ENCODE results near the gene GRHL1. TPM values are rescaled to one million over a fixed set of nuclear protein-coding genes. Genes with fewer than 3 reads are reported as not detected.

Gene GRHL1
- polyA plus RNA-seq, 1 donor (not counting 4 experiments of a cell fraction or from before 2014, with no cell fraction given), result 7.8 TPM

DNA sequence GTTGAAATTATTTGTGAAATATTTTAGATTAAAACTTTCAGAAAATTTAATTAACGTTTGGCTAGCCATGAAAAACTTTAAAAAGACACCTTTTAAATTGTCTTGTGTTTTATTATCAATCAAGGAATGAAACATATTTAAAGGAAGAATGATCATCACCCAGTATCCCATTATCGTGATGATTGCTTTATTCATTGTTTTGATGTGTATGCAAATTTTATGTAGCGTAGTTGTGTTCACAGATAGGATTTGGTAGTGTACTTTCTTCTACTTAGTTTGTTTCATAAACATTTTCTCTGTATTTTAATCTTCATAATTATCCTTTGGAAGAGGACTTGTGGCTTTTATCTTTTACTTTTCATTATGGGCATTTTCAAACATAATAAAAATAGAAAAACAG is 7.8 kb downstream of the GRHL1 start:
- DNase-seq (ENCODE audit: low read depth, low spot score), result no peak
- Histone ChIP-seq H4K20me1 (ENCODE audit: control insufficient read depth, extremely low read depth, insufficient read depth, low read length) (no peaks in the 10 kb centered on the region), H3K27ac (ENCODE audit: control insufficient read depth, insufficient read depth, low read length) (no peak overlapping the region), H3K79me2 (ENCODE audit: control insufficient read depth, insufficient read depth, low read length) (no peaks in the 10 kb centered on the region), H3K9me1 (ENCODE audit: control insufficient read depth, extremely low read depth, insufficient read depth, low read length) (no peaks in the 10 kb centered on the region), H2AFZ (ENCODE audit: control insufficient read depth, low read length) (no peak overlapping the region), H3K4me3 (ENCODE audit: control insufficient read depth in 2 of 3, extremely low read depth in 1 of 3, insufficient read depth in 2 of 3, low read depth in 1 of 3, low read length in 3 of 3) (no peak overlapping the region), H3K4me2 (ENCODE audit: control insufficient read depth, extremely low read depth, insufficient read depth, low read depth, low read length) (no peak overlapping the region), H3K9ac (ENCODE audit: control insufficient read depth, extremely low read depth, insufficient read depth, low read length) (no peak overlapping the region), H3K27me3 (ENCODE audit: control insufficient read depth, extremely low read depth, insufficient read depth, low read length) (no peaks in the 10 kb centered on the region), H3K9me3 (ENCODE audit: control insufficient read depth, low read depth, low read length) (no peaks in the 10 kb centered on the region), H3K4me1 (ENCODE audit: control insufficient read depth, extremely low read depth, insufficient read depth, low read length) (no peaks in the 10 kb centered on the region), H3K36me3 (ENCODE audit: control insufficient read depth in 2 of 2, extremely low read depth in 1 of 2, insufficient read depth in 2 of 2, low read length in 2 of 2) (peaks cover 0 to under 1% of the 10 kb centered on the region in 2 experiments)
- dilution Hi-C loops (cut with MboI; ENCODE audit: extremely low pct_ligation_motif_present, low sequenced_read_pairs), result no loop called here
- TF ChIP-seq, protein P1, sequence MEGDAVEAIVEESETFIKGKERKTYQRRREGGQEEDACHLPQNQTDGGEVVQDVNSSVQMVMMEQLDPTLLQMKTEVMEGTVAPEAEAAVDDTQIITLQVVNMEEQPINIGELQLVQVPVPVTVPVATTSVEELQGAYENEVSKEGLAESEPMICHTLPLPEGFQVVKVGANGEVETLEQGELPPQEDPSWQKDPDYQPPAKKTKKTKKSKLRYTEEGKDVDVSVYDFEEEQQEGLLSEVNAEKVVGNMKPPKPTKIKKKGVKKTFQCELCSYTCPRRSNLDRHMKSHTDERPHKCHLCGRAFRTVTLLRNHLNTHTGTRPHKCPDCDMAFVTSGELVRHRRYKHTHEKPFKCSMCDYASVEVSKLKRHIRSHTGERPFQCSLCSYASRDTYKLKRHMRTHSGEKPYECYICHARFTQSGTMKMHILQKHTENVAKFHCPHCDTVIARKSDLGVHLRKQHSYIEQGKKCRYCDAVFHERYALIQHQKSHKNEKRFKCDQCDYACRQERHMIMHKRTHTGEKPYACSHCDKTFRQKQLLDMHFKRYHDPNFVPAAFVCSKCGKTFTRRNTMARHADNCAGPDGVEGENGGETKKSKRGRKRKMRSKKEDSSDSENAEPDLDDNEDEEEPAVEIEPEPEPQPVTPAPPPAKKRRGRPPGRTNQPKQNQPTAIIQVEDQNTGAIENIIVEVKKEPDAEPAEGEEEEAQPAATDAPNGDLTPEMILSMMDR (optimal IDR thresholded peaks at IDR 0.05 in 1 of 3, IDR thresholded peaks at IDR 0.05 in 1 of 3, conservative IDR thresholded peaks at IDR 0.05 in 1 of 3; ENCODE audit: extremely low read depth in 1 of 3, insufficient read depth in 2 of 3, low read length in 3 of 3), result no peak
- no peak for TF ChIP-seq EZH2 (IDR thresholded peaks at IDR 0.05; ENCODE audit: low read length)
- no peak for FAIRE-seq

DNA sequence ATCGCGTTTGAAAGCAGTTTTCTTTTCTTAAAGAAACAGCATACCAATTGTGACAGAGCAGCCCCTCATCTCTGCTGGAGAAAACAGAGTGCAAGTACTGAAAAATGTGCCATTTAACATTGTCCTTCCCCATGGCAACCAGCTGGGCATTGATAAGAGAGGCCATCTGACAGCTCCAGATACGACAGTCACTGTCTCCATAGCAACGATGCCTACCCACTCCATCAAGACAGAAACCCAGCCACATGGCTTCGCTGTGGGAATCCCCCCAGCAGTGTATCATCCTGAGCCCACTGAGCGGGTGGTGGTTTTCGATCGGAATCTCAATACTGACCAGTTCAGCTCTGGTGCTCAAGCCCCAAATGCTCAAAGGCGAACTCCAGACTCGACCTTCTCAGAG is 9.5 kb downstream of the GRHL1 start:
- H2AFZ ChIP-seq (ENCODE audit: control insufficient read depth, low read length), result no peak overlapping the region
- dilution Hi-C loops (cut with MboI; ENCODE audit: extremely low pct_ligation_motif_present, low sequenced_read_pairs), result no loop called here
- H3K27me3 ChIP-seq (ENCODE audit: control insufficient read depth, extremely low read depth, insufficient read depth, low read length), result no peaks in the 10 kb centered on the region
- TF ChIP-seq, protein P1 (optimal IDR thresholded peaks at IDR 0.05 in 1 of 3, IDR thresholded peaks at IDR 0.05 in 1 of 3, conservative IDR thresholded peaks at IDR 0.05 in 1 of 3; ENCODE audit: extremely low read depth in 1 of 3, insufficient read depth in 2 of 3, low read length in 3 of 3), result no peak
- TF ChIP-seq EZH2 (IDR thresholded peaks at IDR 0.05; ENCODE audit: low read length), result no peak
- H4K20me1 ChIP-seq (ENCODE audit: control insufficient read depth, extremely low read depth, insufficient read depth, low read length), result no peaks in the 10 kb centered on the region
- H3K4me3 ChIP-seq (ENCODE audit: control insufficient read depth in 2 of 3, extremely low read depth in 1 of 3, insufficient read depth in 2 of 3, low read depth in 1 of 3, low read length in 3 of 3), result no peak overlapping the region
- no peaks in the 10 kb centered on the region for H3K9me1 ChIP-seq (ENCODE audit: control insufficient read depth, extremely low read depth, insufficient read depth, low read length)
- H3K9ac ChIP-seq (ENCODE audit: control insufficient read depth, extremely low read depth, insufficient read depth, low read length), result no peak overlapping the region
- FAIRE-seq (no peak), DNase-seq (ENCODE audit: low read depth, low spot score) (no peak)
- H3K36me3 ChIP-seq (ENCODE audit: control insufficient read depth in 2 of 2, extremely low read depth in 1 of 2, insufficient read depth in 2 of 2, low read length in 2 of 2), result peaks cover 0 to 1% of the 10 kb centered on the region in 2 experiments
- no peaks in the 10 kb centered on the region for H3K79me2 ChIP-seq (ENCODE audit: control insufficient read depth, insufficient read depth, low read length)
- H3K27ac ChIP-seq (ENCODE audit: control insufficient read depth, insufficient read depth, low read length), result no peak overlapping the region
- H3K9me3 ChIP-seq (ENCODE audit: control insufficient read depth, low read depth, low read length), result no peaks in the 10 kb centered on the region
- no peak overlapping the region for H3K4me2 ChIP-seq (ENCODE audit: control insufficient read depth, extremely low read depth, insufficient read depth, low read depth, low read length)
- no peaks in the 10 kb centered on the region for H3K4me1 ChIP-seq (ENCODE audit: control insufficient read depth, extremely low read depth, insufficient read depth, low read length)
